SHP77 (cell line): Measurements from ENCODE around the gene SEMA5A.
"Not testable (repeated sequence)": the region's sequence is repeated elsewhere in the genome, so short reads cannot be mapped to it uniquely, and the experiment has no call there.

ENCODE experiments used
- DNase-seq, 2 experiments: peaks; one replicate each; lab custom pipeline; 2025; lab: John Stamatoyannopoulos, UW

The SEMA5A gene

GRCh38 chr5:9358961-9359685 lies 186.8 kb downstream of the SEMA5A start:
- no peak for DNase-seq

DNA sequence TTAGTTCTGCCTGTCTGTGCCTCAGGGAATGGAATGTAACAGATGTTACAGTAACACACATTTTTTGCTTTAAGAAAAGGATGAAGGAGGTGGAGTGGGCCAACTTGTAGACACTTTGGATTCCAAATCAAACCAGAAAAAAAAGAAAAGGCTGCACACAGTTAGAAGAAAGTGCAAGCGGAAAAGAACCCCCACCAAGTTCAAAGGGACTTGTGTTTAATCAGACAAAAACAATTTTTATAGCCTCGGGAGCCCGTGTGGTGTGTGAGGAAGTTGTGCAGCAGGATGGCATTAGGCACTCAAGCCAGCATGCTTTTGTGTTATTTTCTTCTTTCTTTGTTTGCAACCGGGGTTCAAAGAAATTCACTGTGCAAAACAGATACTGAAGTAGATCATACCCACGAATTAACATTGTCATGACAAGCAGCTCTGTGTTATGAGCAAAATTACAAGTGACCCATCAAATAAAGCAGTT lies 189.5 kb downstream of the SEMA5A start:
- no peak for DNase-seq

- no peak for DNase-seq
These were observed 191.4 kb downstream of the SEMA5A start for GRCh38 chr5:9354336-9355081.

DNA sequence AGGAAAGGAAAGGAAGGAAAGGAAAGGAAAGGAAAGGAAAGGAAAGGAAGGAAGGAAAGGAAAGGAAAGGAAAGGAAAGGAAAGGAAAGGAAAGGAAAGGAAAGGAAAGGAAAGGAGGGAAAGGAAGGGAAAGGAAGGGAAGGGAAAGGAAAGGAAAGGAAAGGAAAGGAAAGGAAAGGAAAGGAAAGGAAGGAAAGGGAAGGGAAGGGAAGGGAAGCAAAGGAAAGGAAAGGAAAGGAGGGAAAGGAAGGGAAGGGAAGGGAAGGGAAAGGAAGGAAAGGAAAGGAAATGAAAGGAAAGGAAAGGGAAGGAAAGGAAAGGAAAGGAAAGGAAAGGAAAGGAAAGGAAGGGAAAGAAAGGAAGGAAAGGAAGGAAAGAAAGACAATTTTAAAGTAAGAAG lies 192.8 kb downstream of the SEMA5A start:
- DNase-seq, result not testable (repeated sequence)

GRCh38 chr5:9351546-9351945 lies 194.3 kb downstream of the SEMA5A start:
- no peak for DNase-seq

DNA sequence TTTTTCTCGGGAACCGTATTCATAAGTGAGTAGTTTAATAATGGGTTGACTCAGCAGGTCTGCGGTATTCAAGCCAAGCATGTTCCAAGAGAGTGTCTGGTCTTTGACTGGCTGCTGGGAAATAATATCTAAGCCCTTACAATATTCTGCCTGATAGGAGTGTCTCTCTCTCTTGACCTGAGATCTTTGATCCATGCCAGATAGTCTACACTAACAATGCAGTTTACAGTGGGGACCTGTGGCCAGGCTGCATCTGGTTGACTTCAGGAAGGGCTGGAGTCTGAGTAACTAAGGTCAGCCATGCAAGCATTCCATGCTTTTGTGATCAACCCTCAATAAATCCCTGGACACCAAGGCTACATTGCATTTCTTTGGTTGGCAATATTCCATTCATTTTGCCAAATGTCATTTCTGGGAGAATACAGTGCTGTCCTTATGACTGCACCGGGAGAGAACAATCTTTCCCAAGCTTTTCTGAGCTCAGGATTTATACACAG lies 195.5 kb downstream of the SEMA5A start:
- no peak for DNase-seq

DNA sequence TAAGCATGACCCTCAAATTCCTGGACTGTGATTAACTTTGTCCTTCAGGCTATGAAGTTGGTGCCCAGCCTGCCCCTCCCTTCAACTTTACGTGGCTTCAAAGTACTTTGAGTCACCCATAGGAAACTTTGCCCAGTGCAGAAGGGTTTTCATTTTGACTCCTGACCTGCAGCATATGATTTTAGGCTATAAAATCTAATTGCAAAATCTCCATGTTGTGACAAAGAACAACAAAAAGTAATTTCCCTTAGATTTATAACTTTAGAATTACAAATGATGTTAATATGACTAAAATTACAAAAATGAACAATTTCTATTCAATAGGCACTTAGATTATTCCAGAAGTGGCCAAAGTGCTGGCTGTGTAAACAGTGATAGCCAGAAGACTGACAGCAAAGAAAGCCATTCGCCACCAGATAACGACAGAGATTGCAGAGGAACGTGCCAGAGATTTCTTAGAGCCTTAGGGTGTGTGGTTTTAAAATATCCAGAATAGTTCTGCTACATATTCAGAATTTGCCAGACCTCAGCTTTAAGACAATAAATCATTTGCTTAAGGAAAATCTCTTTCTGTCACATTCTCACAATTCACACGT lies 197.4 kb downstream of the SEMA5A start:
- DNase-seq, result no peak

- DNase-seq, result no peak
These were observed 198.2 kb downstream of the SEMA5A start for GRCh38 chr5:9347541-9348295.

- DNase-seq, result no peak
These were observed 198.8 kb downstream of the SEMA5A start for GRCh38 chr5:9347032-9347431.

- DNase-seq, result peak in 1 of 2 experiments; percentile 15
These were observed 201.1 kb downstream of the SEMA5A start for GRCh38 chr5:9344751-9345240.

DNA sequence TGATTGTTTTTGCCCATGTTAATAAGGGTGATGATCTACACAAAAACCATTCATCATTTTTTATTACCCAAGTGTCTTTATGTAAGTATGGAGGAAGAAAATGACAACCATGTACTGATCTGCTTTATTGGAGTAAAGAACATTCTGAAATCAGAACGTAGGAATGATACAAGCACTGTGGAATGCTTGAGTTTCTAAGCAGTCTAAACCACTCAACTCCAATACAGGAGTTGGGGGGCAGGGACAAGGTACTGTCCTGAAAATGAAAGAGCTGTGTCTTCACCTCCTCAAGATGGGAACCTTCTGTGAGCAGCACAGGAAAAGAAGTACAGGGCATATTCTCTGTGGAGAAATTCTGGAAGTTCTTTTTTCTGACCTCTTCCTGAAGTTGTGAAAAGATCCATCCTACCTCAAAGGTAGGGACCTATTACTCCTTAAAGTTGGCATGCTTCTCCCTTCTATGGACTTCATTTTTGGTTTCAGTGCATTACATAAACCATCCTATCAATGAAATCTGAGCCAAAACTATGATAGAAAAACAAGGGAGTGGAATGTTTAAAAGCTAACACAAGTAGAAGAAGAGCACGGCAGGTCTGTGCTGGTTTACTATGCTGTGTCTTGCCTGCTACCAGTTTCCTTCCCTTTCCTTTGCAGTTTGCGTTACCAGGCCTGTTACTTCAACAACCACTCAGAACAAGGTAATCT lies 202.6 kb downstream of the SEMA5A start:
- no peak for DNase-seq

- no peak for DNase-seq
These were observed 203.6 kb downstream of the SEMA5A start for GRCh38 chr5:9342161-9342787.

DNA sequence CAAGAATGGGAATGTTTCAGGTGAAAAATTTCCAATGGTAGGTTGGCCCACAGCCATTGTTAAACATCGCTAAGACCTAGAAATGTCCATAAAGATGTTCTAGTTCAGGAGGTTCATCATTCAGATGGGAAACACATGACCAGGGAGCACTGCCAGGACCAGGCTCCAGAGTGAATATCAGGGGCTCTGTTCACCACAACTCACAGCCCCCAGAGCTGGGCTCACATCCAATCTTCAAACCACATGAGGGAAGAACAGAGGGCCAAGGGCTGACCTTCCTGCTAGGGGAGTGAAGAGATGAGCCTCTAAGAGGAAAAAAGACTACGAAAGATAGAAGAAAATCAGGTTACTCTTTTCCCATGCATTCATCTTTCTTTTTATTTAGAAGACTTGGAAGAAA lies 205.8 kb downstream of the SEMA5A start:
- DNase-seq, result no peak

DNA sequence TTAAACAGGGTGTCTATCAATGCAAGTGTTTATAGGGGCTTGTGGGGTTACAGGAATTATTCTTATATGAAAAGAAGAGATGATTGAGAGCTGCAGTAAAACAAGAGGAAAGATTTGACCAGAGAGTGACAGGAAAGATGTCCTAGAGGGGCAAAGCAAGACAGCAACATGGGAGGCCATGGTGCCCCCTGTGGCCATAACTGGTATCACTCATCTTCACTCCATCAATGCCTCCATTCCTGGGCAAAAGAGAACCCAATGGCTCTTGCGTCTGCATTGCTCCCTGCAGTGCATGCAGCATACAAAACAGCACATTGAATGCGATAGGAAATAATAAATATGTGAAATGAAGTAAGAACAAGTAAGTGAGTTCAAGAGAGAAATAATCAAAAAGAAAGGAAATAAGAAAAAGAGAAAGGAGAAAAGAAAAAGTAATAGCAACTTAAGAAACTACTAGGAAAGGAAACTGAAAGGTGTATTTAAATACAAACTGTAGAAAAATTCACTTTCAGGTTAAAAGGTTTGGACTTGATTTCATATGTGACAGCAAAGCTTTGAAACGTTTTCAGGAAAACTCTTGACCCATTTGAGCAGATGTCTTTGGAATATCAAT lies 206.6 kb downstream of the SEMA5A start:
- peak in 1 of 2 experiments; percentile 29 for DNase-seq

- no peak for DNase-seq
These were observed 207.1 kb downstream of the SEMA5A start for GRCh38 chr5:9338796-9339195.

DNA sequence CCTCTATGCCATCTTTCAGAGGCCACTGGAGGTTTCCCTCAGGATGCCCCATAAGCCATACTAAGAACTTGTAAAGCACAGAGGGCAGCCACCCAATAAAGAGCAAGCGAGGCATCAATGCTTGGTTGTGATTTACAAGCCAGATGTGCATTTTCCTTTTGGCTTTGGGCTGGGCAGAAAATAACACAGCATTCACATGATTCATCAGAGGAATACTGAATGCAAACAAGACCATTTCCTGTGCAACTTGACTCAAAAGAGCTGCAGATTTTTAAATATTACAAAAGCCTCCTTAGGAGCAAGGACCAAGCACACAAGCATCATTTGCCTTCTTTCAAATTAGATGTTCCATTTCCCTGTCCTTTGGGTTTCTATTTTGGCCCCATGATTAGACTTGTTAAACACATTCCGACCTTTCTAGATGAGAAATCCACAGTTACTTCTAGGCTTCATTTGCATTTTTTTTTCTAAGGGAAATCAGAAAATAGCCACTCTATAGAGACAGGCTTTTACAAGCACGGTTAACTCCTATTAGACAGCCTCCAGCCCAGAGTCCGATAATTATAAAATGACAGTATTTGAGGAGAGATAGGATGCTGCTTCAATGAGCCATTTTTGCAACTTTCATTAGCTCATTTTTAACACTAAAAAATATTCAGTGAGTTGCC lies 207.8 kb downstream of the SEMA5A start:
- no peak for DNase-seq

DNA sequence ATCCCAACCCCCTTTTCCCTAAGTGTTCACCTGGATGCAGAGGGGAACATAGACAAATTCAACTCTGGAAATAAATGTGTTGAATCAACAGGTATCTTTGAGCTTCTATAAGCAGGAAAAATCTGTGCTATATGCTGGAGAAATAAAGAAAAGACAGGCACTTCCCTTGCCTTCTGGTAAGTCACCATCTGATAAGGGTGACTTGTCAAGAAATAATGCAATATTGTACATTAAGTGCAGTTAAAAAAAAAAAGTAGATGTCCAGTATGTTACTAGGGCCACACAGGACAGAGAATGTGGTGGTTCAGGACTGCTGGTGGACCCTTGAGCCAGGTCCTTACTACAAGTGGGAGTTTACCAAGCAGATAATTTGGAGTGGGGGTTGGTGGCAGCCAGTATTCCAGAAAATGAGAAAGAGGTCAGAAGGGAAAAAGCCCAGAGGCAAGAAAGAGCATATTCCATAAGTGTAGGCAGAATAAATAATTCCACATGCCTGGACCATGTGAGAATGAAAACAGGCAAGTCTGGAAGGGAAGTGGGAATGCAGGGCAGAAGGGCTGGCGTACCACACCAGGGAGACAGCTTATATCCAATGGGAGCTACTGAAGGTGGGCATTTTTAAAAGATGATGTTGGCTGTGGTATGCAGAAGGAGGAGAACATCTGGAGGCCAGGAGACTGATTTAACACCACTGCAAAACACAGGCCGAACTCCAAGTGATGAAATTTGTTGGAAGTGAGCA lies 209.9 kb downstream of the SEMA5A start:
- DNase-seq, result no peak

DNA sequence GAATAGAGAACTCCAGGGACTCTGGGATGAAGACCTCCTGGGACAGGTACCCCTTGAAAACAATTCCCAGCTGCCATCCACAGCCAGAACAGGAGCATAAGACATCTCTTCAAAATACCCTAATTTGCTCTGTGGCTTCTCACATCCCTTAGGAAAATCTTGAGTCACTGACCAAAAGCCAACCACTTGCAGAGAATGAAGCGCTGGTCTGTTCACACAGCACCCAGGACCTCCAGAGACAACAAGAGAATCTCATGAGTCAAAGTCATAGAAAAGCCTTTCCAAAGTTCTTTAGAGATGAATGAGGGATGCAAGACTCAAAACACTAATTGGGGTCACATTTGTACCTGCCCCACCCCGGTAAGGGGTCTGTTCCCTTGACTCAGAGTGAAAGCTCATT lies 210.6 kb downstream of the SEMA5A start:
- no peak for DNase-seq

GRCh38 chr5:9332026-9332425 lies 213.8 kb downstream of the SEMA5A start:
- DNase-seq, result no peak
